GM23248 (cell line): Measurements from ENCODE around the gene TSSC4.

ENCODE experiments used
- EZH2 ChIP-seq: fragments of 200-600 bp; sonication (generic); IDR thresholded peaks from 2 replicates; pipeline ENCODE4 v1.6.1; 2018; ENCODE audit warnings: antibody characterized with exemption, mild to moderate bottlenecking; ENCODE audit not compliant: insufficient read depth, poor library complexity, severe bottlenecking
- EZH2phosphoT487 ChIP-seq: fragments of 200-600 bp; sonication (generic); IDR thresholded peaks from 2 replicates; pipeline ENCODE4 v1.6.1; 2018; ENCODE audit warnings: antibody characterized with exemption, moderate library complexity, mild to moderate bottlenecking, low read depth; ENCODE audit not compliant: insufficient read depth

GRCh38 chr11:2379466-2380174, 20.9 kb upstream of the TSSC4 start:
- TF ChIP-seq EZH2 (no peak), EZH2phosphoT487 (no peak)
